Pancreas (tissue), 10 donors: ENCODE measurements around the gene TFR2. TPM values are rescaled to one million over a fixed set of nuclear protein-coding genes. Genes with fewer than 3 reads are reported as not detected.

Source experiments
- ATAC-seq, 4 donors: fragments of 200-7000 bp; cut with Tn5 transposase; one replicate each; pipeline versions ENCODE4 v1.8.0 to v1.9.1; 2020; ENCODE audit warnings: mild to moderate bottlenecking in 4 of 4, moderate library complexity in 4 of 4
- DNase-seq, 6 donors: peaks; one replicate each; pipeline ENCODE4 v3.0.0-alpha.2; 2020
- FAIRE-seq: peaks from 2 replicates; lab custom pipeline; 2012; peaks lifted over from hg19 to GRCh38; lab: Jason Lieb, UNC
- H3K27ac ChIP-seq, 4 donors: fragments of 200-600 bp; sonication (generic); 1 replicate in 3 of 4; 2 replicates in 1 of 4; pipeline versions ENCODE4 v1.5.0 to v1.8.0; 2020
- H3K27me3 ChIP-seq, 4 donors: fragments of 200-600 bp; one replicate each; pipeline ENCODE4 v1.8.0; 2021
- H3K36me3 ChIP-seq, 3 donors: fragments of 200-600 bp; sonication (generic) in 1 of 3; one replicate each; pipeline versions ENCODE4 v1.5.0 to v1.8.0; 2020 to 2021
- H3K4me1 ChIP-seq, 3 donors: fragments of 200-600 bp; one replicate each; pipeline ENCODE4 v1.8.0; 2021
- H3K4me3 ChIP-seq, 4 donors: fragments of 200-600 bp; sonication (generic) in 2 of 4; one replicate each; pipeline versions ENCODE4 v1.5.0 to v1.8.0; 2020 to 2021
- H3K9me3 ChIP-seq, 4 donors: fragments of 200-600 bp; one replicate each; pipeline ENCODE4 v1.8.0; 2021
- WGBS, 2 donors: extraction: QIAGEN DNeasy Blood & Tissue Kit; methylation state at CpG; one replicate each; pipeline ENCODE4 v1.1.7; 2013; 5-methylcytosine and 5-hydroxymethylcytosine counted together
- intact Hi-C, 3 donors: fragments of 100-400 bp; cut with DNase I; formaldehyde crosslinking; loops; one replicate each; pipeline versions ENCODE4 v1.11.1 to v1.14.2; 2022
- polyA plus RNA-seq, 2 donors: library from polyadenylated mRNA; stranded (reverse); fragments of 200-250 nt; gene quantifications; one replicate each; pipeline ENCODE4 v1.2.3, GENCODE V29; 2013
- total RNA-seq, 6 donors: library from RNA; stranded (reverse); fragmentation: NEBNext Ultra II Directional in 4 of 6; extraction: Animal tissue kit (Norgen Biotek cat#: 25700) in 4 of 6; gene quantifications; one replicate each; pipeline versions ENCODE4 v1.2.1 to v1.2.4, GENCODE V29; 2021 to 2023
- TF ChIP-seq, protein P1 (sequence below), 4 donors: fragments of 200-600 bp; sonication (generic) in 3 of 4; IDR thresholded peaks; one replicate each; pipeline versions ENCODE4 v1.5.0 to v1.8.0; 2021; ENCODE audit warnings: antibody characterized with exemption in 4 of 4
- donor health status: healthy with polysubstance abuse.
- donor health status: DM: no; HTN: no; CAD: no; lungs with moderate emphysema.
- donor health status: DM: no; HTN: no; CAD: no.
- donor health status: control.
- donor health status: control.
- donor health status: Bipolar disorder and iron deficiency.
- donor health status: DM: yes; HTN: yes; CAD: no.
- donor health status: DM: no; HTN: no; CAD: no.
- donor health status: DM: no; HTN: no; CAD: no.
- donor health status: DM: yes; HTN: yes; CAD: no.

Gene TFR2
- total and polyA plus RNA-seq, 8 donors: 0.28 to 1.2 (median 1.0) TPM

DNA sequence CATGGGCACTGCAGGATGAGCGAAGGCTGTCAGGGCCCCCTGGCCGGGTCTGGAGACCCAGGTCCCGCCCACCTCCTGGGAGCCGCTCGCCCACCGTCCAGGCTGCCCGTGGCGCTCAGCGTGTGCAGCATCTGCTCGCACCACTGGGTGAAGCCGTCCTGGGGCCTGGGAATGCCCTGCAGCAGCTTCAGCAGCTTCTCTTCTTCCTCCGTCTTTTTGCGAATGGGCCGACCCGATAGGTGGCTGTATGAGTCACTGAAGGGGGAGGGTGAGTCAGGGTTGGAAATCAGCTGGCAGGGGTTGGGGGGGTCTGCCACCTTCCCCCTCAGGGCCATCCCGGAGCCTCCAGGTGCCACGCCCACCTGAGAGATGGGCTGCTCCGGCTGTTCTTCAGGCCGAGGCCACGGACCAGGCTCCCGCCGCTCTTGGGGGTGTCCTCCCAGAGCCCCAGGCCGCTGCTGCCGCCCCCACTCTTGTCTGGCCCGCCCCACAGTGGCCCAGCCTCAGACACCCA, 40.9 kb upstream of the TFR2 start:
- intact Hi-C loops: loop anchor here in 2 of 3 donors (5.0 to 10.0 kb wide), 3 partner anchors 117 to 217 kb away; partner anchors contain the start of gene SPACDR (in 1 of the 2)
- WGBS, 2 donors: 89 to 91% methylated on average over 23 to 25 of the region's 25 CpGs
- DNase-seq (peak in 5 of 6 donors; percentile 17 to 78 (median 46)), ATAC-seq (no peak), FAIRE-seq (no peak)
- H3K27me3 ChIP-seq: no peaks in the 10 kb centered on the region
- H3K9me3 ChIP-seq: no peaks in the 10 kb centered on the region
- H3K36me3 ChIP-seq: peaks cover 3 to 73% (median 53%) of the 10 kb centered on the region in 3 donors
- no peak overlapping the region for H3K4me3 ChIP-seq
- TF ChIP-seq, protein P1, sequence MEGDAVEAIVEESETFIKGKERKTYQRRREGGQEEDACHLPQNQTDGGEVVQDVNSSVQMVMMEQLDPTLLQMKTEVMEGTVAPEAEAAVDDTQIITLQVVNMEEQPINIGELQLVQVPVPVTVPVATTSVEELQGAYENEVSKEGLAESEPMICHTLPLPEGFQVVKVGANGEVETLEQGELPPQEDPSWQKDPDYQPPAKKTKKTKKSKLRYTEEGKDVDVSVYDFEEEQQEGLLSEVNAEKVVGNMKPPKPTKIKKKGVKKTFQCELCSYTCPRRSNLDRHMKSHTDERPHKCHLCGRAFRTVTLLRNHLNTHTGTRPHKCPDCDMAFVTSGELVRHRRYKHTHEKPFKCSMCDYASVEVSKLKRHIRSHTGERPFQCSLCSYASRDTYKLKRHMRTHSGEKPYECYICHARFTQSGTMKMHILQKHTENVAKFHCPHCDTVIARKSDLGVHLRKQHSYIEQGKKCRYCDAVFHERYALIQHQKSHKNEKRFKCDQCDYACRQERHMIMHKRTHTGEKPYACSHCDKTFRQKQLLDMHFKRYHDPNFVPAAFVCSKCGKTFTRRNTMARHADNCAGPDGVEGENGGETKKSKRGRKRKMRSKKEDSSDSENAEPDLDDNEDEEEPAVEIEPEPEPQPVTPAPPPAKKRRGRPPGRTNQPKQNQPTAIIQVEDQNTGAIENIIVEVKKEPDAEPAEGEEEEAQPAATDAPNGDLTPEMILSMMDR (IDR thresholded peaks at IDR 0.05): no peak
- H3K27ac ChIP-seq: no peak overlapping the region
- H3K4me1 ChIP-seq: no peaks in the 10 kb centered on the region

DNA sequence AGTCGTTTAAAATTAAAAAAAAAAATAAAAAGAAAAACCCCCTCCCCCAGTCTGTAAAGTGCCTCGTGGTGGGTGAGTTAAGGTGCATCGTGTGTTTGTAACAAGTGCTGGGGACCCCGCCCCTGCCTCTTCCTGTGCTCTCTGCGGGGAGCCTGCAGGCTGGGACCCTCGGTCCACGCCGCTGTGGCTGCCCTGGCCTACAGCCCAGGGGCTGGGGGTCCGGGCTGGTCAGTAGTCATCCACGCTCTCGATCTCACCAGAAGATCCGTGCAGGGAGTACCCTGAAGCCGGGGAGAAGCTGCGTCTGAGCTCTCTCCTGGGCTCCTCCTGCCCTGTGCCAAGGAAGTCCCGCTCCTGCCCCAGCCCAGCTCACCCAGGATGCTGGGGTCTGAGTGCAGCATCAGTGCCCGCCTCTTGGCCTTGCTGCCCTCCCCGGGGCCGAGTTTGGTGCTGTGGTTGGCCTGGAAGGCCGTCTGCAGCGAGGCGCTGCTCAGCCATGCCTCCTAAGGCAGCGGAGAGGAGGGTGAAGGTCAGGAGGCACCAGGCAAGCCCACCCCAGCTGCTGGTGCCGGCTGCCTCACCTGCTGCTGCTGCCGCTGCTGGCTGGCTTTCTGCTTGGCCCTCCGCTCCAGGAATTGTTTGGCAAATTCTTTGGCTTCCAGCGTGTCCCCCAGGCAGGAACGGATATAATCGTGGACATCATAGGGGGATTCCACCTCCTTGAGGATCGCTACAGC, 40.3 kb upstream of the TFR2 start:
- 83 to 84% methylated on average over 29 of the region's 29 CpGs for WGBS, 2 donors
- H3K36me3 ChIP-seq: peaks cover 3 to 73% (median 51%) of the 10 kb centered on the region in 3 donors
- DNase-seq (peak in 2 of 6 donors; percentile 24 to 80), FAIRE-seq (no peak), ATAC-seq (peak in 1 of 4 donors; percentile 1)
- H3K4me1 ChIP-seq: no peaks in the 10 kb centered on the region
- no peaks in the 10 kb centered on the region for H3K27me3 ChIP-seq
- H3K27ac ChIP-seq: no peak overlapping the region
- H3K9me3 ChIP-seq: no peaks in the 10 kb centered on the region
- intact Hi-C loops: loop anchor here in 2 of 3 donors (5.0 to 10.0 kb wide), 3 partner anchors 117 to 217 kb away; partner anchors contain the start of gene SPACDR (in 1 of the 2)
- TF ChIP-seq, protein P1 (IDR thresholded peaks at IDR 0.05): no peak
- no peak overlapping the region for H3K4me3 ChIP-seq

DNA sequence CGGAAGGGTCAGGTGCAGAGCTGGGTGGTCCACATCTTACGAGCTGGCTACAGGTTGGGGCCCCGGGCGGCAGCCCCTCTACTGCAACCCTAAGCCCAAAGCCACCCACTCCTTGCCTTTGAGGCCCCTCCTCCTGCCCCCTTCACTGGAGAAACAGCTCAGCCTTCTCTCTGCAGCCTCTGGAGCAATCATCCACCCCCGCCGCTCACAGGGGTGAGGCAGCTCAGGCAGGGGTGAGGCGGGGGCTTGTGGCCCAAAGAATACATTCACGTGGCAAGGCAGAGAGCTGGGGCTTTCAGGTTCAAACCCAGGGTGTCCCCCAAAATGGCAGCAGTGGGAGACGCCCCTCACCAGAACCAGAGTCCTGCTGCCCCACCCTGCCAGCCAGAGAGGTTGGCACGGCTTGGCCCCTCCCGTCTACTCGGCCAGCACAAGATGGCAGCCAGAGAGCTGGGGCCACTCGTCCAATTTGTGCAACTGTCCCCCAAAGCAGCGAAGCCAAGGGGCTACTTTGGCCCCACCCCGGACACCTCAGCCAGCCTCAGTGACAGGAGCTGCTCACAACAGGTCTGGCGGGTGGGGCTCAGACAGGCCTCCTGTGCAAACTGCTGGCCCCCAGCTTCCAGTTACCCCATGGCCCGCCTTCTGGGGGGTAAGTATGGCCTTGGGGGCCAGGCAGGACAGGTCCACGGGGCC, 39.4 kb upstream of the TFR2 start:
- intact Hi-C loops: loop anchor here in 2 of 3 donors (5.0 to 10.0 kb wide), 3 partner anchors 116 to 216 kb away; partner anchors contain the start of gene SPACDR (in 1 of the 2)
- H3K9me3 ChIP-seq: no peaks in the 10 kb centered on the region
- no peak overlapping the region for H3K27ac ChIP-seq
- H3K36me3 ChIP-seq: peaks cover 3 to 68% (median 50%) of the 10 kb centered on the region in 3 donors
- ATAC-seq: no peak
- no peak for FAIRE-seq
- no peak overlapping the region for H3K4me3 ChIP-seq
- no peaks in the 10 kb centered on the region for H3K4me1 ChIP-seq
- TF ChIP-seq, protein P1 (IDR thresholded peaks at IDR 0.05): no peak
- H3K27me3 ChIP-seq: no peaks in the 10 kb centered on the region
- DNase-seq: peak in 2 of 6 donors; percentile 26 to 41
- WGBS, 2 donors: 88 to 89% methylated on average over 18 of the region's 18 CpGs

DNA sequence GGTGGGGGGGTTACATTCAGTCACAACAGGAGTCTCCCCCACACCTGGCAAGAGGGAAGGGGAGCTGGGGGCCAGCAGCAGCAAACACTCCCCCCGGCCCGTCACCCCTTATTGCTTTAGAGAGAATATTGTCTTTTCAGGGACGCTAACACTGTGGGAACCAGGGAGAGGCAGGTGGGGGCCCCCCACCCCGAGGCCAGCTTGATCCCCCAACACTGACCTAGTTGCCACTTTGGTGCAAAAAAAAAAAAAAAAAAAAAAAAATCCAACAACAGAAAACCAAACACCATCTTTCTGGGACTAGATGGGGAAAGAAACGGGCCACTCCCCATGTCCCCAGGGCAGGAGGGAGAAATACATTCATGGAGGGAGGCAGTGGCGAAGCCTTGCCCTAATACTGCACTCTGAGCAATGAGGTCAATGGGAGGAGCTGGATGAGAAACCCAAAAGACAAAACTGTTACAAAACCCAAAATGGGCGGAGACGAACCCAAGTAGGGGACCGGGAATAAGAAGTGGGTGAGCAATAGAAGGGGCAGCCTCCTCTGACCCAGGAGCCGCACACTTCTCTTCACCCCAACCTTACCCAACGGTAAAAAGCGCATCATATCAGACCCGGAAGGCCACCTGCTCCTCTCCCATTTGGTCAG, 38.7 kb upstream of the TFR2 start:
- Histone ChIP-seq H3K9me3 (no peaks in the 10 kb centered on the region), H3K27ac (no peak overlapping the region), H3K4me1 (no peaks in the 10 kb centered on the region), H3K36me3 (peaks cover 3 to 61% (median 45%) of the 10 kb centered on the region in 3 donors), H3K4me3 (no peak overlapping the region), H3K27me3 (no peaks in the 10 kb centered on the region)
- 79 to 88% methylated on average over 13 of the region's 13 CpGs for WGBS, 2 donors
- DNase-seq (peak in 1 of 6 donors; percentile 24), ATAC-seq (peak in 2 of 4 donors; percentile 1 to 13), FAIRE-seq (no peak)
- TF ChIP-seq, protein P1 (IDR thresholded peaks at IDR 0.05): no peak
- intact Hi-C loops: loop anchor here in 2 of 3 donors (5.0 to 10.0 kb wide), 3 partner anchors 115 to 215 kb away; partner anchors contain the start of gene SPACDR (in 1 of the 2)
